Keratinocyte (primary cell): ENCODE data around the gene VAV2. TPM values are rescaled to one million over a fixed set of nuclear protein-coding genes. Genes with fewer than 3 reads are reported as not detected.

Source experiments
- DNase-seq: peaks from one replicate; pipeline ENCODE4 v3.0.0-alpha.2; 2011; ENCODE audit warnings: low read depth, missing footprints, low spot score
- FAIRE-seq: peaks from 2 replicates; lab custom pipeline; 2011; peaks lifted over from hg19 to GRCh38; lab: Jason Lieb, UNC
- H2AFZ ChIP-seq: 2 replicates; pipeline ENCODE4 v1.6.0; 2012; ENCODE audit warnings: low read length, control low read depth, inconsistent platforms; ENCODE audit not compliant: control insufficient read depth
- H3K27ac ChIP-seq: 2 replicates; pipeline ENCODE4 v1.5.1; 2011; ENCODE audit warnings: low read length; ENCODE audit not compliant: control insufficient read depth, insufficient read depth
- H3K27me3 ChIP-seq: 3 replicates; pipeline ENCODE4 v1.6.0; 2011; ENCODE audit warnings: low read length; ENCODE audit not compliant: control insufficient read depth, insufficient read depth; ENCODE audit errors: extremely low read depth
- H3K36me3 ChIP-seq, 2 experiments: 2 replicates in 1 of 2; 3 replicates in 1 of 2; pipeline ENCODE4 v1.5.1; 2011; ENCODE audit warnings: low read length in 2 of 2, mild to moderate bottlenecking in 1 of 2; ENCODE audit not compliant: control insufficient read depth in 2 of 2, insufficient read depth in 2 of 2; ENCODE audit errors: extremely low read depth in 1 of 2
- H3K4me1 ChIP-seq: 3 replicates; pipeline ENCODE4 v1.5.1; 2011; ENCODE audit warnings: low read length; ENCODE audit not compliant: control insufficient read depth, insufficient read depth; ENCODE audit errors: extremely low read depth
- H3K4me2 ChIP-seq: 3 replicates; pipeline ENCODE4 v1.6.0; 2011; ENCODE audit warnings: low read depth, low read length; ENCODE audit not compliant: control insufficient read depth, insufficient read depth; ENCODE audit errors: extremely low read depth
- H3K4me3 ChIP-seq, 3 experiments: fragments of 200-600 bp in 1 of 3; sonication (generic) in 1 of 3; 2 replicates in 2 of 3; 3 replicates in 1 of 3; pipeline ENCODE4 v1.5.1; 2011 to 2016; ENCODE audit warnings: low read length in 3 of 3, mild to moderate bottlenecking in 3 of 3, control low read depth in 2 of 3, inconsistent platforms in 1 of 3, low read depth in 1 of 3, mixed read lengths in 1 of 3, mixed run types in 1 of 3, moderate library complexity in 1 of 3; ENCODE audit not compliant: control insufficient read depth in 2 of 3, insufficient read depth in 2 of 3; ENCODE audit errors: extremely low read depth in 1 of 3
- H3K79me2 ChIP-seq: 2 replicates; pipeline ENCODE4 v1.6.0; 2012; ENCODE audit warnings: low read length; ENCODE audit not compliant: control insufficient read depth, insufficient read depth
- H3K9ac ChIP-seq: 3 replicates; pipeline ENCODE4 v1.6.0; 2011; ENCODE audit warnings: low read length; ENCODE audit not compliant: control insufficient read depth, insufficient read depth; ENCODE audit errors: extremely low read depth
- H3K9me1 ChIP-seq: 3 replicates; pipeline ENCODE4 v1.6.0; 2011; ENCODE audit warnings: low read length; ENCODE audit not compliant: control insufficient read depth, insufficient read depth; ENCODE audit errors: extremely low read depth
- H3K9me3 ChIP-seq: 2 replicates; pipeline ENCODE4 v1.5.1; 2012; ENCODE audit warnings: low read depth, low read length; ENCODE audit not compliant: control insufficient read depth
- H4K20me1 ChIP-seq: 3 replicates; pipeline ENCODE4 v1.6.0; 2011; ENCODE audit warnings: low read length; ENCODE audit not compliant: control insufficient read depth, insufficient read depth; ENCODE audit errors: extremely low read depth
- CTCF ChIP-seq, 3 experiments: IDR thresholded peaks in 1 of 3; conservative IDR thresholded peaks in 1 of 3; optimal IDR thresholded peaks in 1 of 3; 2 replicates in 2 of 3; 3 replicates in 1 of 3; pipeline versions ENCODE3 to v1.5.1; 2011; ENCODE audit warnings: low read length in 3 of 3, mild to moderate bottlenecking in 3 of 3, moderate library complexity in 2 of 3, control low read depth in 1 of 3, inconsistent platforms in 1 of 3; ENCODE audit not compliant: insufficient read depth in 2 of 3; ENCODE audit errors: extremely low read depth in 1 of 3
- EZH2 ChIP-seq: IDR thresholded peaks from one replicate; pipeline ENCODE4 v1.6.1; 2012; ENCODE audit warnings: inconsistent platforms, mild to moderate bottlenecking, low read length, moderate library complexity
- dilution Hi-C: fragments of 300-500 bp; cut with MboI; formaldehyde crosslinking; loops from one replicate; pipeline ENCODE4 v1.7.0; 2020; ENCODE audit warnings: low sequenced_read_pairs; ENCODE audit not compliant: extremely low pct_ligation_motif_present
- polyA plus RNA-seq, 5 experiments: library from polyadenylated mRNA; depleted of rRNA in 3 of 5; stranded (reverse) in 3 of 5; stranded (forward) in 1 of 5; unstranded in 1 of 5; fragments of >200 nt; gene quantifications; 1 replicate in 1 of 5; 2 replicates in 3 of 5; 3 replicates in 1 of 5; pipeline versions ENCODE4 v1.2.1 to v1.2.3, GENCODE V29; 2011 to 2012; ENCODE audit warnings: missing spikeins in 2 of 5, low read depth in 1 of 5, low replicate concordance in 1 of 5

VAV2 gene
- polyA plus RNA-seq, 1 donor (not counting 4 experiments of a cell fraction or from before 2014, with no cell fraction given) = 16.4 TPM

- no peaks in the 10 kb centered on the region for H3K36me3 ChIP-seq
- H3K4me2 ChIP-seq = peak overlapping the region; percentile 33
- peaks cover 79% of the 10 kb centered on the region for H4K20me1 ChIP-seq
- no peak for TF ChIP-seq EZH2
- no peak for TF ChIP-seq CTCF (optimal IDR thresholded peaks at IDR 0.05 in 1 of 3, IDR thresholded peaks at IDR 0.05 in 1 of 3, conservative IDR thresholded peaks at IDR 0.05 in 1 of 3; ENCODE audit: extremely low read depth in 1 of 3, insufficient read depth in 2 of 3, low read length in 3 of 3)
- no peak overlapping the region for H2AFZ ChIP-seq
- no peak overlapping the region for H3K4me3 ChIP-seq
- H3K79me2 ChIP-seq = peaks cover 95% of the 10 kb centered on the region
- DNase-seq (no peak), FAIRE-seq (no peak)
- no peaks in the 10 kb centered on the region for H3K9me3 ChIP-seq
- H3K4me1 ChIP-seq = peaks cover 32% of the 10 kb centered on the region
- no peak overlapping the region for H3K27ac ChIP-seq
- no peaks in the 10 kb centered on the region for H3K27me3 ChIP-seq
- H3K9ac ChIP-seq = no peak overlapping the region
- peaks cover 11% of the 10 kb centered on the region for H3K9me1 ChIP-seq
- dilution Hi-C loops = no loop called here
These were observed 22.2 kb downstream of the VAV2 start for GRCh38 chr9:133969681-133970580.

GRCh38 chr9:133968966-133969617 lies 23.0 kb downstream of the VAV2 start:
- TF ChIP-seq EZH2 (no peak), CTCF (optimal IDR thresholded peaks at IDR 0.05 in 1 of 3, IDR thresholded peaks at IDR 0.05 in 1 of 3, conservative IDR thresholded peaks at IDR 0.05 in 1 of 3; ENCODE audit: extremely low read depth in 1 of 3, insufficient read depth in 2 of 3, low read length in 3 of 3) (no peak)
- Histone ChIP-seq H3K4me3 (no peak overlapping the region), H3K4me2 (peak overlapping the region; percentile 33), H2AFZ (no peak overlapping the region), H3K9me3 (no peaks in the 10 kb centered on the region), H3K4me1 (peaks cover 32% of the 10 kb centered on the region), H3K27me3 (no peaks in the 10 kb centered on the region), H3K36me3 (no peaks in the 10 kb centered on the region), H3K79me2 (peaks cover 94% of the 10 kb centered on the region), H3K9me1 (peaks cover 11% of the 10 kb centered on the region), H4K20me1 (peaks cover 71% of the 10 kb centered on the region), H3K27ac (no peak overlapping the region), H3K9ac (no peak overlapping the region)
- dilution Hi-C loops = no loop called here
- DNase-seq (no peak), FAIRE-seq (peak; percentile 76)
